GM12872 (cell line): ENCODE results near the gene COL6A2.

Experiments
- TF ChIP-seq, protein P1 (sequence below): IDR thresholded peaks from 3 replicates; pipeline ENCODE4 v1.5.1; 2011; ENCODE audit warnings: low read depth, mild to moderate bottlenecking, low read length, moderate library complexity; ENCODE audit not compliant: insufficient read depth

COL6A2 gene

GRCh38 chr21:46112725-46113215, 14.9 kb downstream of the COL6A2 start:
- TF ChIP-seq, protein P1, sequence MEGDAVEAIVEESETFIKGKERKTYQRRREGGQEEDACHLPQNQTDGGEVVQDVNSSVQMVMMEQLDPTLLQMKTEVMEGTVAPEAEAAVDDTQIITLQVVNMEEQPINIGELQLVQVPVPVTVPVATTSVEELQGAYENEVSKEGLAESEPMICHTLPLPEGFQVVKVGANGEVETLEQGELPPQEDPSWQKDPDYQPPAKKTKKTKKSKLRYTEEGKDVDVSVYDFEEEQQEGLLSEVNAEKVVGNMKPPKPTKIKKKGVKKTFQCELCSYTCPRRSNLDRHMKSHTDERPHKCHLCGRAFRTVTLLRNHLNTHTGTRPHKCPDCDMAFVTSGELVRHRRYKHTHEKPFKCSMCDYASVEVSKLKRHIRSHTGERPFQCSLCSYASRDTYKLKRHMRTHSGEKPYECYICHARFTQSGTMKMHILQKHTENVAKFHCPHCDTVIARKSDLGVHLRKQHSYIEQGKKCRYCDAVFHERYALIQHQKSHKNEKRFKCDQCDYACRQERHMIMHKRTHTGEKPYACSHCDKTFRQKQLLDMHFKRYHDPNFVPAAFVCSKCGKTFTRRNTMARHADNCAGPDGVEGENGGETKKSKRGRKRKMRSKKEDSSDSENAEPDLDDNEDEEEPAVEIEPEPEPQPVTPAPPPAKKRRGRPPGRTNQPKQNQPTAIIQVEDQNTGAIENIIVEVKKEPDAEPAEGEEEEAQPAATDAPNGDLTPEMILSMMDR = no peak

DNA sequence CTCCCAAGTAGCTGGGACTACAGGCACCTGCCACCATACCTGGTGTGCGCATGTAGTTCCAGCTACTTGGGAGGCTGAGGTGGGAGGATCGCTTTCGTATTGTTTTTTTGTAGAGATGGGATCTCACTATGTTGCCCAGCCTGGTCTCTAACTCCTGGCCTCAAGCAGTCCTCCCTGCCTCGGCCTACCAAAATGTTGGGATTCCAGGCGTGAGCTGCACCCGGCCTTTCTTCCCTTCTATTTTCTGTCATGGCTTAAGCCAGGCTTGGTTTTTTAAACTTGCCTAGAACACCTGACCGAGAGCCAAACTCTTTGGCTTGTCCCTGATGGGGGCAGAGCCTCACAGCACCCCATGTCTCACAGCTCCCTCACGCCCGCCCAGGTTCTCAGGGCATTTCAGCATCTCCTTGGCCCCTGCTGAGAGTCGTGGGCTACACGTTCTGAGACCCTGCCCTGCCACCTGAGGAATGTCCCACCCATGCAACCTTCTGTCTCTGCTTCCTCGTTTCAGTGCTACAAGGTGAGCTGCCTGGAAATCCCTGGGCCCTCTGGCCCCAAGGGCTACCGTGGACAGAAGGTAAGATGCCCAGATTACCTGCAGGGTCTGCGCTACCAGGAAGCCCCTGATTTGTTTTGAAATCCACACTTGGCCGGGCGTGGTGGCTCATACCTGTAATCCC, 15.7 kb downstream of the COL6A2 start:
- TF ChIP-seq, protein P1 = no peak

DNA sequence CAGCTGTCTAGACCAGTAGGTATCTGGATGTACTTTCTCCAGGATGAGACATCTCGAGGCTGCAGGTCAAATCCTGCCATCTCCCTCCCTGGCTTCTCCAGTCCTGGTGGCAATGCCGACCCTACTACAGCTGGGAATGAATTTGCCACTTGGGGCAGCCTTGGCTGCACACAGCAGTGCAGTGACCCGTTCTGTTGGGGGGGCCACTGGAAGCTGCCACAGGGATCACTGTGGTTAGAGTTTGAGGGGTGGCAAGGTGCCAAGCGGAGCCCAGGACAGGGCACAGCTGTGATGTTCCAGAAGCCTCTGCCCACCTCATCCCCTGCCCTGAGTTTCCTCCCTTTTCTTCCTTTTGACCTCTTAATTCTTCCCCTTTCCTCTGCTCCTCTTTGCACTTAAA, 17.1 kb downstream of the COL6A2 start:
- TF ChIP-seq, protein P1 = no peak

GRCh38 chr21:46115441-46116188, 17.7 kb downstream of the COL6A2 start:
- TF ChIP-seq, protein P1 = no peak

- TF ChIP-seq, protein P1 = no peak
Measured at GRCh38 chr21:46116189-46116775, 18.4 kb downstream of the COL6A2 start.

- TF ChIP-seq, protein P1 = no peak
Measured at GRCh38 chr21:46116776-46117585, 19.1 kb downstream of the COL6A2 start.
